Gastroesophageal sphincter (tissue), 3 donors: Measurements from ENCODE around the gene PLEKHH3.

ENCODE experiments used
- CTCF ChIP-seq, 4 experiments: fragments of 200-600 bp in 2 of 4; fragments of 450-650 bp in 2 of 4; sonication (generic) in 1 of 4; IDR thresholded peaks; one replicate each; pipeline ENCODE4 v1.5.1; 2017 to 2019; ENCODE audit warnings: antibody characterized with exemption in 4 of 4, mild to moderate bottlenecking in 2 of 4, moderate library complexity in 2 of 4
- EP300 ChIP-seq: sonication (generic); formaldehyde crosslinking; IDR thresholded peaks from one replicate; pipeline ENCODE4 v1.6.1; 2017; ENCODE audit warnings: antibody characterized with exemption, mild to moderate bottlenecking
- POLR2A ChIP-seq, 2 donors: fragments of 450-650 bp; IDR thresholded peaks; one replicate each; pipeline ENCODE4 v1.6.1; 2017; ENCODE audit warnings: antibody characterized with exemption in 2 of 2, mild to moderate bottlenecking in 2 of 2, moderate library complexity in 1 of 2
- POLR2AphosphoS5 ChIP-seq: sonication (generic); formaldehyde crosslinking; IDR thresholded peaks from one replicate; pipeline ENCODE4 v1.6.1; 2017; ENCODE audit warnings: antibody characterized with exemption

DNA sequence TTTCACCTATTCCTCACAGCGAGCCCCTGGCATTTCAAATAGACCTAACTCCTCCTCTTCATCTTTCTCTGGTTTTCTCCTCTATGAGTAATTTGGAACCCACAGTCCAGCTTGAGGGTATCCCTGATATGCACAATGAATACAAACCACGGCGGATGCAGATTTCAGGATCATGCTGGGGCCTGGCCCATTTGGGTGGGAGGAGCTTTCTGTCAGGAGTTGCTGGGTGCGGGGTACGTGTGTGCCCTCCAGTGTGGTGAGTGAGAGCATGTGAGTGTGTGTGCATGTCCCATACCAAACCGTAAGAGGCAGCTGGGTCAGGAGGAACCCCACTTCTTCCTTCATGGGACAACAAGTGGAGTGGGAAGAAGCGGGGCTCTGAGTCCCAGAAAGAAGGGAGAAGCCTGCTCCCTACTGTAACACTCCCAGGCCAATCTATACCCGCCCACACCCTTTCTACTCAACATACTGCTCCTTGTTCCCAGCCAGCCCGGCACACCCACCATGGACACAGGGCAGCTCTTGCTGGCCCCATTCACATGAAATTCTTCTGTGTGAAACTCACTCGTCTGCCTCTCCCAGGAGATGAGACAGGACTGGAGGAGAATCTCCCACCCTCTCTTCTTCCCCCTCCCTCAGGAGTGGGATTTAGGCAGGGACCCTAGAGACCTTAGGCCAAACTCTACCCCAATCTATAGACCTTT lies 23.9 kb upstream of the PLEKHH3 start:
- TF ChIP-seq POLR2A (IDR thresholded peaks at IDR 0.05), result no peak
- TF ChIP-seq POLR2AphosphoS5, result no peak
- TF ChIP-seq CTCF (IDR thresholded peaks at IDR 0.05), result no peak
- TF ChIP-seq EP300, result no peak
